GM18505 (cell line): ENCODE results near the gene CREB5.

Source experiments
- ATAC-seq: cut with Tn5 transposase; IDR thresholded peaks from one replicate; pipeline ENCODE4 v1.9.1; 2021; ENCODE audit not compliant: unreplicated experiment
- POLR2A ChIP-seq: IDR thresholded peaks from 4 replicates; pipeline ENCODE4 v1.6.1; 2011; ENCODE audit warnings: borderline replicate concordance; ENCODE audit not compliant: insufficient read depth, insufficient read length; ENCODE audit errors: extremely low read depth

Gene CREB5

GRCh38 chr7:28480595-28480994 lies 68.3 kb downstream of the CREB5 start:
- no peak for ATAC-seq

GRCh38 chr7:28481091-28481926 lies 69.0 kb downstream of the CREB5 start:
- ATAC-seq = peak; percentile 66
- TF ChIP-seq POLR2A = no peak

More at GRCh38 chr7:28480595-28480994, 68.3 kb downstream of the CREB5 start:
- no peak for TF ChIP-seq POLR2A

- no peak for TF ChIP-seq POLR2A
- ATAC-seq = no peak
Measured at GRCh38 chr7:28483112-28483511, 70.8 kb downstream of the CREB5 start.

- no peak for ATAC-seq
- TF ChIP-seq POLR2A = no peak
Measured at GRCh38 chr7:28483908-28484605, 71.7 kb downstream of the CREB5 start.

- TF ChIP-seq POLR2A = no peak
- no peak for ATAC-seq
Measured at GRCh38 chr7:28484606-28484935, 72.3 kb downstream of the CREB5 start.

GRCh38 chr7:28487487-28487886 lies 75.2 kb downstream of the CREB5 start:
- TF ChIP-seq POLR2A = no peak
- ATAC-seq = no peak

GRCh38 chr7:28488061-28488791 lies 75.9 kb downstream of the CREB5 start:
- no peak for TF ChIP-seq POLR2A
- ATAC-seq = no peak

DNA sequence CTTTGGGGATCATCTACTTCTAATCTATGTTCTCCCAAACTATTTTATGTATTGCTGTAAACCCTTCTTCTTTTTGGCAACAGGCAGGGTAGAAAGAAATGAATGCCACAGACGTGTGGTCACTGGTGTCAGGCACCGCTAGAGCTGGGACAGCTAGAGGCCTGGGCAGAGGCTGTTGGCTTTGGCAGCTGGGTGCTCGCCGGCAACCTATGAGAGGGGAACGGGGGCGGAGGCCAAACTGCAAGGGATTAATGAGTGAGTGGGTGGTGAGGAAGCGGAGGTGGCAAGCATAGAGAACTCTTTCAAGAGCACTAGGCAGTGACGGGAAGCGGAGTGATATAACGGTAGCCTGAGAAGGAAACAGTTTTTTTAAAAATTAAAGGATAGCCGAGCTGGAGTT lies 78.5 kb downstream of the CREB5 start:
- no peak for TF ChIP-seq POLR2A
- ATAC-seq = no peak

GRCh38 chr7:28493477-28493876 lies 81.2 kb downstream of the CREB5 start:
- ATAC-seq = no peak
- no peak for TF ChIP-seq POLR2A

DNA sequence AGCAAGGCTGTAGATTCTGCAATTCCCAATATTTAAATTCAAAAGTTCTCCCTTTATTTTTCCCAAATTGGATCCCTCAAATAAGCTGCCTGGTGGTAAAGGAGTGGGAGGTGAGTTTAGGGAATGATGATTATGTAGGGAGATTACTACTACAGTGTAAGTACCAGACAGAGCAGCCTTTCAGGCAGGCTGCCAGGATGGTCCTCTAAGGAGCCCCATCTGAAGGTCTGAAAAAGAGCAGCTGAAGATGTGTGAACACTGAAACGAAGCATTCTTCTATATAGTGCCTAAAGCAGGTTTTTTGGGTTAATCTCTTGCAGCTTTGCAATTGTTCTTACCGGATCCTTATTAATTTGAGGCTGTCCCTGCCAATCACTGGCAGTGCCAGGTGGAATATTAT lies 84.7 kb downstream of the CREB5 start:
- no peak for ATAC-seq
- no peak for TF ChIP-seq POLR2A

- no peak for TF ChIP-seq POLR2A
- ATAC-seq = no peak
Measured at GRCh38 chr7:28498636-28499035, 86.3 kb downstream of the CREB5 start.

GRCh38 chr7:28500138-28500537 lies 87.8 kb downstream of the CREB5 start:
- no peak for TF ChIP-seq POLR2A
- ATAC-seq = no peak

GRCh38 chr7:28502408-28502807 lies 90.1 kb downstream of the CREB5 start:
- no peak for TF ChIP-seq POLR2A

DNA sequence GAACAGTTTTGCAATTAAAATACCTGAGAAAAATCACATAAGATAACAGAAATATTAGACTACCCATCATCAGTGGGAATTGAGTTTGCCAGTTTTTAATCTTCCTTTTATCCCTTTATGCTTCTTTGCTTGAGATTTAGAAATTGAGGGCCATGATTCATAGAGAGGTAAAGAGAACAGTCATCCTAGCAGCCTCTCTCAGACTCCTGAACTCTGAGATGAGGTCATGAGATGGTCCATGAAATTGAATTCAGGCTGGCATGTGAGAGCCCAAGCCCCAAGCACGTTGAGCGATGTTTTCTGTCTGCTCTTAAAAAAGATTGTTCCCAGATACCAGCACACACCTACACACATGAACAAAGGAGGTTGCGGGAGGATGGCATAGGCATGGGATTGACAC lies 91.1 kb downstream of the CREB5 start:
- no peak for ATAC-seq
- no peak for TF ChIP-seq POLR2A

More at GRCh38 chr7:28502408-28502807, 90.1 kb downstream of the CREB5 start:
- no peak for ATAC-seq

DNA sequence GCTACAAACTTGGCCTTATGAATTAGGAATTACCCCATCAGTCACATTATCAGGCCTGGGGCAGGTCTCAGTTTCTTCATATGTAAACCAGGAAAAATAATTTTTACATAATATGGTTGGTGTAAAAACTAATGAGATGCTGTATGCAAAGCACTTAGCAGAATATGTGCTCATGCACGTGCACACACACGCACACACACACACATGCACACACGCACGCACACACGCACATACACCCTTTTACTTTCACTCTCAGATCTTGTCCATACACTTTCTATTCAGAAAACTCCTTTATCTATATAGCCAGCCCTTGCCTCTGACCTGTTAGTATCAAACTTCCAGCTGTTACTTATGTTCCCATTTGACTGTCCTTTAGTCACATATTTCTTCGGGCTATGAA lies 92.7 kb downstream of the CREB5 start:
- no peak for ATAC-seq
- TF ChIP-seq POLR2A = no peak

DNA sequence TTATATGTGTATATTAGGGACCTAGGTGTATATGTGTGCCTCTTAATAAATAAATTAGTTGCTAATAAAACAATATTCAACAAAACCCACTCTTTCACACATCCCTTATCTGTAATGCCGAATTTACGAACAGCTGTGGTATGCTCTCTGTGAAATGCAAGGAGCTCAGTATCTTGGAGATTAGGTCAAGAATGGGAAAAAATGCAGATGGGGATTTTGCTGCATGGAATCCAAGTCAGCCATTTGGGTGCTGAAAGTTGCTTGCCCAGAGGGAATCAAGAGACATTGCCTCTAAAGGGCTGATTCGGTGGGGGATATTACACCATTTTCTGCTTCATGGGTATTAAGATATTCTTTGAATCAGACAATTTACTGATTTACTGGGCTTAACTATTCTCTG lies 93.5 kb downstream of the CREB5 start:
- TF ChIP-seq POLR2A = no peak
- no peak for ATAC-seq
